Activated effector memory CD4-positive, alpha-beta T cell treated with Interleukin-2 at 50 U/mL for 16 hours (primary cell): ENCODE results near the gene ACTR5.

Source experiments
- DNase-seq: peaks from one replicate; pipeline ENCODE4 v3.0.0-alpha.2; 2020

ACTR5 gene

GRCh38 chr20:38729767-38730166 is 18.5 kb upstream of the ACTR5 start:
- no peak for DNase-seq

GRCh38 chr20:38730167-38730988 is 17.9 kb upstream of the ACTR5 start:
- DNase-seq: no peak

- DNase-seq: peak; percentile 60
These were observed 17.1 kb upstream of the ACTR5 start for GRCh38 chr20:38730989-38731737.

GRCh38 chr20:38731738-38732113 is 16.5 kb upstream of the ACTR5 start:
- DNase-seq: no peak

- DNase-seq: no peak
These were observed 15.3 kb upstream of the ACTR5 start for GRCh38 chr20:38732981-38733380.

GRCh38 chr20:38735172-38735571 is 13.1 kb upstream of the ACTR5 start:
- DNase-seq: no peak

GRCh38 chr20:38737887-38738286 is 10.4 kb upstream of the ACTR5 start:
- no peak for DNase-seq

- DNase-seq: no peak
These were observed 2.5 kb upstream of the ACTR5 start for GRCh38 chr20:38745757-38746156.

GRCh38 chr20:38747495-38748096 is 664 bp upstream of the ACTR5 start:
- no peak for DNase-seq

GRCh38 chr20:38748861-38749149 is 545 bp downstream of the ACTR5 start:
- DNase-seq: no peak

GRCh38 chr20:38751360-38751976 is 3.2 kb downstream of the ACTR5 start:
- no peak for DNase-seq

- no peak for DNase-seq
These were observed 3.8 kb downstream of the ACTR5 start for GRCh38 chr20:38752029-38752428.

GRCh38 chr20:38754924-38755323 is 6.7 kb downstream of the ACTR5 start:
- no peak for DNase-seq

- no peak for DNase-seq
These were observed 7.2 kb downstream of the ACTR5 start for GRCh38 chr20:38755324-38755910.

- no peak for DNase-seq
These were observed 9.0 kb downstream of the ACTR5 start for GRCh38 chr20:38757145-38757775.

GRCh38 chr20:38759106-38759505 is 10.8 kb downstream of the ACTR5 start:
- DNase-seq: no peak

GRCh38 chr20:38760978-38761377 is 12.7 kb downstream of the ACTR5 start:
- DNase-seq: no peak

- no peak for DNase-seq
These were observed 13.9 kb downstream of the ACTR5 start for GRCh38 chr20:38762174-38762573.

- no peak for DNase-seq
These were observed 15.4 kb downstream of the ACTR5 start for GRCh38 chr20:38763616-38764015.

- no peak for DNase-seq
These were observed 16.5 kb downstream of the ACTR5 start for GRCh38 chr20:38764567-38765318.

- DNase-seq: no peak
These were observed 17.8 kb downstream of the ACTR5 start for GRCh38 chr20:38766071-38766470.
